K562 (cell line): ENCODE results near the gene UCP3. TPM values are rescaled to one million over a fixed set of nuclear protein-coding genes. Genes with fewer than 3 reads are reported as not detected.

Source experiments
- BCOR ChIP-seq: fragments of 450-650 bp; IDR thresholded peaks from 2 replicates; pipeline ENCODE4 v1.6.1; 2016
- BRD4 ChIP-seq: fragments of 200-600 bp; sonication (generic); IDR thresholded peaks from 2 replicates; pipeline ENCODE4 v1.6.1; 2017; ENCODE audit warnings: inconsistent platforms
- BRF2 ChIP-seq: IDR thresholded peaks from 3 replicates; pipeline ENCODE4 v1.6.1; 2011; ENCODE audit warnings: borderline replicate concordance, mild to moderate bottlenecking; ENCODE audit not compliant: insufficient read length, insufficient read depth
- KLF6 ChIP-seq: fragments of 250-450 bp; sonication (Bioruptor Pico); IDR thresholded peaks from 2 replicates; pipeline ENCODE4 v1.4.0; 2020; ENCODE audit warnings: mild to moderate bottlenecking, moderate library complexity, borderline replicate concordance
- NCOA6 ChIP-seq: fragments of 450-650 bp; IDR thresholded peaks from 2 replicates; pipeline ENCODE4 v1.6.1; 2017; ENCODE audit warnings: mild to moderate bottlenecking
- NR2C1 ChIP-seq, 2 experiments: fragments of 450-650 bp; IDR thresholded peaks; 2 replicates each; pipeline ENCODE4 v1.6.1; 2017; ENCODE audit warnings: mild to moderate bottlenecking in 2 of 2, antibody characterized with exemption in 1 of 2, inconsistent platforms in 1 of 2, missing compliant biosample characterization in 1 of 2, missing genetic modification characterization in 1 of 2
- TAF7 ChIP-seq: fragments of 450-650 bp; IDR thresholded peaks from 2 replicates; pipeline ENCODE4 v1.6.1; 2016; ENCODE audit warnings: missing genetic modification characterization, missing compliant biosample characterization
- TBP ChIP-seq: optimal IDR thresholded peaks from 2 replicates; pipeline ENCODE3; 2011; ENCODE audit warnings: low read depth, low read length, improper control_type of control experiment
- ZFP36 ChIP-seq: fragments of 150-350 bp; IDR thresholded peaks from 2 replicates; pipeline ENCODE4 v1.6.1; 2018; ENCODE audit warnings: low read length, low read depth; ENCODE audit not compliant: partially characterized antibody
- ZKSCAN3 ChIP-seq: fragments of 250-450 bp; sonication (Bioruptor Pico); IDR thresholded peaks from 2 replicates; pipeline ENCODE4 v1.4.0; 2020
- ZNF282 ChIP-seq: sonication (generic); formaldehyde crosslinking; IDR thresholded peaks from 2 replicates; pipeline ENCODE4 v1.8.1; 2023; ENCODE audit warnings: missing genetic modification reagents
- ZNF311 ChIP-seq: fragments of 250-450 bp; sonication (Bioruptor Pico); IDR thresholded peaks from 2 replicates; pipeline ENCODE4 v1.4.0; 2020; ENCODE audit warnings: mild to moderate bottlenecking, moderate library complexity
- ZZZ3 ChIP-seq: fragments of 450-650 bp; IDR thresholded peaks from 2 replicates; pipeline ENCODE4 v1.6.1; 2016; ENCODE audit warnings: antibody characterized with exemption, mild to moderate bottlenecking, moderate library complexity
- polyA plus RNA-seq, 8 experiments: library from polyadenylated mRNA; depleted of rRNA in 4 of 8; stranded (reverse) in 5 of 8; unstranded in 3 of 8; fragments of >200 nt; fragmentation: Nextera tagmentation in 2 of 8; fragmentation: Illumina TruSeq in 1 of 8; extraction: Ambion mirVana in 2 of 8; extraction: Trizol in 1 of 8; gene quantifications; 2 replicates each; pipeline versions ENCODE4 v1.2.1 to v1.2.3, GENCODE V29; 2011 to 2014; ENCODE audit warnings: inconsistent platforms in 1 of 8, missing spikeins in 1 of 8
- total RNA-seq, 7 experiments: library from RNA; depleted of rRNA in 6 of 7; stranded (reverse); fragments of >200 nt in 6 of 7; fragmentation: Illumina TruSeq in 2 of 7; extraction: Trizol in 2 of 7; gene quantifications; 2 replicates each; pipeline versions ENCODE4 v1.2.1 to v1.2.3, GENCODE V29; 2011 to 2021; ENCODE audit warnings: low replicate concordance in 1 of 7
- TF ChIP-seq, protein P1 (sequence below): fragments of 450-650 bp; IDR thresholded peaks from 2 replicates; pipeline ENCODE4 v1.6.1; 2018; ENCODE audit not compliant: partially characterized antibody
- TF ChIP-seq, protein P2 (sequence below): fragments of 250-450 bp; sonication (Bioruptor Pico); IDR thresholded peaks from 2 replicates; pipeline ENCODE4 v1.4.0; 2020
- TF ChIP-seq, protein P3 (sequence below): sonication (generic); formaldehyde crosslinking; IDR thresholded peaks from 2 replicates; pipeline ENCODE4 v1.8.1; 2023; ENCODE audit warnings: mild to moderate bottlenecking, missing genetic modification reagents

The UCP3 gene
- total and polyA plus RNA-seq, 9 of the 15 experiments (the other 6 are each of a cell fraction or from before 2014, with no cell fraction given), result 0.05 to 0.65 (median 0.25) TPM; not detected in 2

DNA sequence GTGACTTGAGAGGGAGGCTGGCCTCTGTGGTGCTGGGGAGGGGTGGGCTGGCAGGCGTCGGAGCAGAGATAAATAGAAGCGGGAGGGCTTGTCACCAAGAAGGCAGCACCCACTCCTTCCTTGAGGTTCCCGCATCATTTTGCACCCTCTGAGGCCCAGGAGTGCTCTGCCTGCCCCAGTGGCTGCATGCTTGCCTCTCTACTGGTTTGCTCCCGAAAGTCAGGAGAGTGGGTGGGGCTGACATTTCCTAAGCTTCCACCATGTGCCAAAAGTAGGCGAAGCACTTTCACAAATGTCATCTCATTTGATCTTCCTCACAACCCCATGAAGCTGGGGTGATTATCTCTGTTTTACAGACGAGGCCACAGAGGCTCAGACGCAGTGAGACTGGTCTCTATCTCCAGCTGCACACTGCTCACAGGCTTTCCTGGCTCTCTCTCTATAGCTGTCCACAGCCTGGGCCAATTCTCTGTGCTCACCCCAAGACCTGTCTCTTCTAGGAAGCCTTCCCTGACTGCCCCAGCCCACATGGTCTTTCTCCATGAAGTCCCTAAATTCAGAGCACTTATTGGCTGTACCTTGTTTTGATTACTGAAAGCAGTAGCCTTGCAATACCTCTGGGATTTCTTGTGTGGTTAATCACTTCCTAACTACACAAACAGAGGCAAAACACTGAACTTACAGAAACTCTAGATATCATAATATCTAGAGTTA is 2.6 kb upstream of the UCP3 start (continued):
- TF ChIP-seq, protein P1, sequence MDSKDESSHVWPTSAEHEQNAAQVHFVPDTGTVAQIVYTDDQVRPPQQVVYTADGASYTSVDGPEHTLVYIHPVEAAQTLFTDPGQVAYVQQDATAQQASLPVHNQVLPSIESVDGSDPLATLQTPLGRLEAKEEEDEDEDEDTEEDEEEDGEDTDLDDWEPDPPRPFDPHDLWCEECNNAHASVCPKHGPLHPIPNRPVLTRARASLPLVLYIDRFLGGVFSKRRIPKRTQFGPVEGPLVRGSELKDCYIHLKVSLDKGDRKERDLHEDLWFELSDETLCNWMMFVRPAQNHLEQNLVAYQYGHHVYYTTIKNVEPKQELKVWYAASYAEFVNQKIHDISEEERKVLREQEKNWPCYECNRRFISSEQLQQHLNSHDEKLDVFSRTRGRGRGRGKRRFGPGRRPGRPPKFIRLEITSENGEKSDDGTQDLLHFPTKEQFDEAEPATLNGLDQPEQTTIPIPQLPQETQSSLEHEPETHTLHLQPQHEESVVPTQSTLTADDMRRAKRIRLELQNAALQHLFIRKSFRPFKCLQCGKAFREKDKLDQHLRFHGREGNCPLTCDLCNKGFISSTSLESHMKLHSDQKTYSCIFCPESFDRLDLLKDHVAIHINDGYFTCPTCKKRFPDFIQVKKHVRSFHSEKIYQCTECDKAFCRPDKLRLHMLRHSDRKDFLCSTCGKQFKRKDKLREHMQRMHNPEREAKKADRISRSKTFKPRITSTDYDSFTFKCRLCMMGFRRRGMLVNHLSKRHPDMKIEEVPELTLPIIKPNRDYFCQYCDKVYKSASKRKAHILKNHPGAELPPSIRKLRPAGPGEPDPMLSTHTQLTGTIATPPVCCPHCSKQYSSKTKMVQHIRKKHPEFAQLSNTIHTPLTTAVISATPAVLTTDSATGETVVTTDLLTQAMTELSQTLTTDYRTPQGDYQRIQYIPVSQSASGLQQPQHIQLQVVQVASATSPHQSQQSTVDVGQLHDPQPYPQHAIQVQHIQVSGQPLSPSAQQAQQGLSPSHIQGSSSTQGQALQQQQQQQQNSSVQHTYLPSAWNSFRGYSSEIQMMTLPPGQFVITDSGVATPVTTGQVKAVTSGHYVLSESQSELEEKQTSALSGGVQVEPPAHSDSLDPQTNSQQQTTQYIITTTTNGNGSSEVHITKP, result peak; percentile 53
- no peak for TF ChIP-seq ZNF282 (CRISPR knock-in tag)
- TF ChIP-seq ZNF311 (CRISPR knock-in tag), result peak; percentile 83
- TF ChIP-seq BCOR, result peak; percentile 95
- no peak for TF ChIP-seq BRD4
- TF ChIP-seq, protein P2, sequence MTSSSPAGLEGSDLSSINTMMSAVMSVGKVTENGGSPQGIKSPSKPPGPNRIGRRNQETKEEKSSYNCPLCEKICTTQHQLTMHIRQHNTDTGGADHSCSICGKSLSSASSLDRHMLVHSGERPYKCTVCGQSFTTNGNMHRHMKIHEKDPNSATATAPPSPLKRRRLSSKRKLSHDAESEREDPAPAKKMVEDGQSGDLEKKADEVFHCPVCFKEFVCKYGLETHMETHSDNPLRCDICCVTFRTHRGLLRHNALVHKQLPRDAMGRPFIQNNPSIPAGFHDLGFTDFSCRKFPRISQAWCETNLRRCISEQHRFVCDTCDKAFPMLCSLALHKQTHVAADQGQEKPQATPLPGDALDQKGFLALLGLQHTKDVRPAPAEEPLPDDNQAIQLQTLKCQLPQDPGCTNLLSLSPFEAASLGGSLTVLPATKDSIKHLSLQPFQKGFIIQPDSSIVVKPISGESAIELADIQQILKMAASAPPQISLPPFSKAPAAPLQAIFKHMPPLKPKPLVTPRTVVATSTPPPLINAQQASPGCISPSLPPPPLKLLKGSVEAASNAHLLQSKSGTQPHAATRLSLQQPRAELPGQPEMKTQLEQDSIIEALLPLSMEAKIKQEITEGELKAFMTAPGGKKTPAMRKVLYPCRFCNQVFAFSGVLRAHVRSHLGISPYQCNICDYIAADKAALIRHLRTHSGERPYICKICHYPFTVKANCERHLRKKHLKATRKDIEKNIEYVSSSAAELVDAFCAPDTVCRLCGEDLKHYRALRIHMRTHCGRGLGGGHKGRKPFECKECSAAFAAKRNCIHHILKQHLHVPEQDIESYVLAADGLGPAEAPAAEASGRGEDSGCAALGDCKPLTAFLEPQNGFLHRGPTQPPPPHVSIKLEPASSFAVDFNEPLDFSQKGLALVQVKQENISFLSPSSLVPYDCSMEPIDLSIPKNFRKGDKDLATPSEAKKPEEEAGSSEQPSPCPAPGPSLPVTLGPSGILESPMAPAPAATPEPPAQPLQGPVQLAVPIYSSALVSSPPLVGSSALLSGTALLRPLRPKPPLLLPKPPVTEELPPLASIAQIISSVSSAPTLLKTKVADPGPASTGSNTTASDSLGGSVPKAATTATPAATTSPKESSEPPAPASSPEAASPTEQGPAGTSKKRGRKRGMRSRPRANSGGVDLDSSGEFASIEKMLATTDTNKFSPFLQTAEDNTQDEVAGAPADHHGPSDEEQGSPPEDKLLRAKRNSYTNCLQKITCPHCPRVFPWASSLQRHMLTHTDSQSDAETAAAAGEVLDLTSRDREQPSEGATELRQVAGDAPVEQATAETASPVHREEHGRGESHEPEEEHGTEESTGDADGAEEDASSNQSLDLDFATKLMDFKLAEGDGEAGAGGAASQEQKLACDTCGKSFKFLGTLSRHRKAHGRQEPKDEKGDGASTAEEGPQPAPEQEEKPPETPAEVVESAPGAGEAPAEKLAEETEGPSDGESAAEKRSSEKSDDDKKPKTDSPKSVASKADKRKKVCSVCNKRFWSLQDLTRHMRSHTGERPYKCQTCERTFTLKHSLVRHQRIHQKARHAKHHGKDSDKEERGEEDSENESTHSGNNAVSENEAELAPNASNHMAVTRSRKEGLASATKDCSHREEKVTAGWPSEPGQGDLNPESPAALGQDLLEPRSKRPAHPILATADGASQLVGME (CRISPR knock-in tag), result peak; percentile 86
- no peak for TF ChIP-seq TBP
- peak; percentile 56 for TF ChIP-seq NR2C1 (IDR thresholded peaks at IDR 0.05)
- TF ChIP-seq NR2C1 (tag; IDR thresholded peaks at IDR 0.05), result peak; percentile 77
- no peak for TF ChIP-seq NCOA6
- no peak for TF ChIP-seq ZKSCAN3 (CRISPR knock-in tag)
- TF ChIP-seq ZZZ3, result no peak
- TF ChIP-seq TAF7, result no peak
- peak; percentile 81; the same call in 1 of the 2 replicates for TF ChIP-seq KLF6
- TF ChIP-seq BRF2, result no peak
- TF ChIP-seq, protein P3, sequence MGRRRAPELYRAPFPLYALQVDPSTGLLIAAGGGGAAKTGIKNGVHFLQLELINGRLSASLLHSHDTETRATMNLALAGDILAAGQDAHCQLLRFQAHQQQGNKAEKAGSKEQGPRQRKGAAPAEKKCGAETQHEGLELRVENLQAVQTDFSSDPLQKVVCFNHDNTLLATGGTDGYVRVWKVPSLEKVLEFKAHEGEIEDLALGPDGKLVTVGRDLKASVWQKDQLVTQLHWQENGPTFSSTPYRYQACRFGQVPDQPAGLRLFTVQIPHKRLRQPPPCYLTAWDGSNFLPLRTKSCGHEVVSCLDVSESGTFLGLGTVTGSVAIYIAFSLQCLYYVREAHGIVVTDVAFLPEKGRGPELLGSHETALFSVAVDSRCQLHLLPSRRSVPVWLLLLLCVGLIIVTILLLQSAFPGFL, result no peak
- peak; percentile 100 for TF ChIP-seq ZFP36
